HG03280 (cell line): ENCODE results near the gene NME3.
"Not testable (repeated sequence)": the region's sequence is repeated elsewhere in the genome, so short reads cannot be mapped to it uniquely, and the experiment has no call there.

Source experiments
- ATAC-seq: cut with Tn5 transposase; IDR thresholded peaks from one replicate; pipeline ENCODE4 v1.9.1; 2021; ENCODE audit warnings: mild to moderate bottlenecking, moderate library complexity; ENCODE audit not compliant: unreplicated experiment

NME3 gene

GRCh38 chr16:1754204-1754603 lies 17.1 kb downstream of the NME3 start:
- ATAC-seq: no peak

DNA sequence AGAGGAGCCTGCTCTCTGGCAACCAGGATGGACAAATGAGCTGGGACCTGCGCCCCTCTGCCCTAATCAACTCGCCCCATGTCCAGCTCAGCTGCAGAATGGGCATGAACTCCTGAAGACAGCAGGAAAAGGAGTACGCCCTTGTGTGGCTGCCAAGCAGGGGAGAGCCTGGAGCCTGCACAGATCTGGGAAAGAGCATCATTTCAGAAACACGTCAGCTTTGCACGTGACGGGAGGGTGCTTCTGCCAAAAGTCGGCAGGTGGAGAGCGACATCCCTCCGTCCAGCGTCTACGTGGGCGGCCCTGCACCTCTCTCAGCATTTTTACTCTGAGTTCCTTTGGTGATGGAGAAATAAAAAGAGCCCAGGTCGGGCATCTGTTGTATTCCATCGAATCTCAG lies 18.5 kb downstream of the NME3 start:
- no peak for ATAC-seq

DNA sequence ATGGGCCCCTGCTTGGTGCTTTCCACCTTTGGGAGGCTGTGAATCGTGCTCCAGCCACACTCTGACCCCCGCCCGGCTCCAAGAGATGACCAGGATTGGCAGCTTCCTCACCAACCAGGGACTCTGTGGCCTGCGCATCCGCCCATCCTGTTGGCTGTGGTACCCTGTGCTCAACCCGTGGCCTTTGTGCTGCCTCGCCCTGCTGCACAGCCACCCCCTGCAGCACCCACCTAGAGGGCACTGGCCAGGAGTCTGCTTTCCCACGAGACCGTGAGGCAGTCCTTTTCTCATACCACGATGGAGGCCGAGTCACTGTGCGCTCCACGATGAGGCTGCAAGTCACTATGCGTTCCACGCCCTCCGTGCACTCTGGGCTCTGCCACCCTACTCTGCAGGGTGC lies 19.4 kb downstream of the NME3 start:
- ATAC-seq: no peak

DNA sequence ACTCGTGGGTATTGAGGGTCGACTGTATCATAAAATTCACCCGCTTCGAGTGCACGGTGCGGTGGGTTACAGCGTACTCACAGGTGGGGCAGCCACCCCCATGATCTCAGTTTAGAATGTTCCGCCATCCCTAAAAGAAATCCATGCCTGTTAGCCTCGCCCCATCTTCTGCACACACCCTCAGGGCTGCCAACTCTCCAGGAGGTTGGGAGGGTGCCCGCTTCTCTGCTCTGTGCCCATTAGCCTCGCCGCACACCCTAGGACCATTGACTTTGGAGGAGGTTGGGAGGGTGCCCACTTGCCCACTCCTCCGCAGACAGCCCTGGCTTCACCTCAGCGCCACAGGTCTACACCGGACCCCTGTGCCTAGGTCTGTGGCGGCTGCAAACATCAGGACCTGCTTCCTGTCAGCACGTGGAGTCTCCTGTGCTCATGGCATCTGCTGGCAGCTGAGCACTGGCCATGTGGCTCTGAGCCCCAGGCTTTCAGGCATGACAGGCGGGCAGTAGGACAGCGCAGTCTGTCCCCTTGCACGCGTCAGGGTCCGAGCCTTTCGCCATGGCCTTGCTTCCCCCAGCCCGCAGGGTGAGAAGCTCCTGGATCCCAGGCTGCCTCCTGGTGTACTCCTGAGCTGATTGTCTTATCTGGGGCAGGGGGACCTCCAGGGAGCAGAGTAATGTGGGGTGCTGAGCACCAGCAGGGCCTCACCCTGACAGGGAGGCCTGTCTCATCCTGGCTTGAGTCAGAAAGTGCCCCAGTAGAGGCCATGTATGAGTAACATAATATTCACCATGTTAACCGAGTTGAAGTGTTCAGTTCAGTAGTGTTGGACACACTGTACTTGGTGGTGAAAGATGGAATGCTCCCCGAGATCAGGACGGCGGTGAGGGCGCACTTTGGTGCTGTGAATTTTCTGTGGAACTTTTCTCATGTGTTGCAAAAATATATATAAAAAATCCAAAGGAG lies 21.9 kb downstream of the NME3 start:
- no peak for ATAC-seq

DNA sequence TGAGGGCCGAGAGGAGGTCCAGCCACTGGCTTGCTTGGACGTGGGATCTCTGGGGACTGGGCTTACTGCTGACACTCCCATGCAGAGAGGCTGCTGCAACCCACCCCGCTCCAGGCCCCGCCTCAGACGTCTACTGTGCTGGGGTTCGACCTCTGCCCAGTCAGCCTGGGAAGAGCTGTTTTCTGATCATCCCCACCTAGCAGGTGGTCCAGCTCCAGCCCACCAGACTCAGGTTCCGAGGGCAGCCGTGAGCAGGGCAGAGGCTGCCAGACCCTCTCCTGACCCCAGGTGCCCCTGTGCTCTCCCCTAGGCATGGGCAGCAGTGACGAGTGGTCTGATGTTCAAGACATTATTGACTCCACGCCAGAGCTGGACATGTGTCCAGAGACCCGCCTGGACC lies 23.4 kb downstream of the NME3 start:
- ATAC-seq: no peak

DNA sequence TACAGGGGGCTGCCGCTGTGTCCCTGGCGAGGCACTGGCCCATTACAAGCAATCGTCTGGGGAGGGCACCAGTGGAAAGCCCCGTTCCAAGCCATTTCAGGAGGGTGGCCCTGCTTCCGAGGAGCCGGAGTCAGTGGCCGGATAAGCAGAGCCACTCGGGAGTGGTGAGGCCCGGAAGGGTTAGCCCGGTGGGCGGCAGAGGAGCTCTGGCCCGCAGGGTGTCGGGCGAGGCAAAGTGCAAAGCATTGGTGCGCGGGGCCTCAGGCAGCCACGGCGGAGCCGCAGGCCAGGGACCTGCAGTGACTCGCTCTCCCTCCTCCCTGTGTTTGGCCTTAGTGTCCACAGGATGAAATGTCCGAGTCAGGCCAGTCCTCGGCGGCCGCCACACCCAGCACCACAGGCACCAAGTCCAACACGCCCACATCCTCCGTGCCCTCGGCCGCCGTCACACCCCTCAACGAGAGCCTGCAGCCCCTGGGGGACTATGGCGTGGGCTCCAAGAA lies 24.6 kb downstream of the NME3 start:
- ATAC-seq: no peak

GRCh38 chr16:1745900-1746692 lies 25.2 kb downstream of the NME3 start:
- ATAC-seq: no peak

DNA sequence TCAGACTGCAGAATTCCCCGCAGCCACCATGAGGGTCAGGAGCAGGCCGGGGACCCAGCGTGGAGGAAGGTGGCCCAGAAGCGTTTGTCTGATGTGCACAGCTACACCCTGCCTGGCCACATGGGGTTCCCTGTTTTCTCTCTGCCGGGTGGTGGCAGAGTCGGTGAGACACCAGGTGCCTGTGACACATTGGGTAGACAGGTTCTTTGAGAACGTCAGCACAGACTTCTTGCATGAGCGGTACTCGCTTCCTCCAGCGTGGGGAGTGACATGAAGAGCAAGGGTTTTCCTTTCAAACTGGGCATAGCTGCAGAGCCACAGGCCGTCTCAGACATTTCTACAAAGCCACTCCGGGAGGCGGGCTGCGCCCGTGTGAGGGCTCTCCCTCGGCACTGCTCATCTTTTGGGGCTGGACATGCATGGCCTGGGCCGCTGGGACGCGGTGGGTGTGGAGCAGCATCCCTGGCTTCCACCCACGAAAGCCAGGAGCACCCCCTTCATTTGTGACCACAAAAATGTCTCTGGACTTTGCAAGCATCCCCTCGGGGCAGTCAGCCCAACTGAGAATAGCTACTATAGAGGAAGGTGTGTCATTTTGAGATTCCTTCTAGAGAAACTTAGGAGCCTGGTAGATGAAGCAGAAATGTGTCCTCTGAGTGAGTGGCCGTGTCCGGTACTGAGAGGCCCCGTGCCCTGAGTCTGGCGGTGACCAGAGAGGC lies 26.0 kb downstream of the NME3 start:
- ATAC-seq: no peak

DNA sequence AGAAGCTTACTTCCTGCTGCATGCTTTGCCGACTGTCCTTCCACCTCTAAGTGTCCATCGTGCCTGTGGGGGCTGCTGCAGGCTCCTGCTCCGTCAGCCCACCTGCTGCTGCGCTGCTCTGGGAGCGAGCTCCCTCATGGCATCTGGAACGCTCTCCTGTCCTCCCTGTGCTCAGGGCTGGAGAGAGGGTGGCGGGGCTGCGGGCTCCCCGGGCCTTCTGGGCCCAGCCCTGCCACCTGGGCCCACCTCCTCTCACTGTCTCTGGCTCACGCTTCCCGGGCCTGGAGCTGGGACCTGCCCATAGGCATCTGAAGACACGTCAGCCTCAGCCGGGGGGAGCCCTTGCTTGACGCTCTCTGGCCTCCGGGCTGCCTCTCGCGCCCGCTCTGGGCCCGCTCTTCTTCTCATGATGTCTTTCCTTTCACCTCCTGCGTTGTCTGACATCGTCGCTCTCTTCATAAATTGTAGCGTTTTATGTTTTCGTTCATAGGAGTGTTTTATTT lies 27.0 kb downstream of the NME3 start:
- ATAC-seq: no peak

DNA sequence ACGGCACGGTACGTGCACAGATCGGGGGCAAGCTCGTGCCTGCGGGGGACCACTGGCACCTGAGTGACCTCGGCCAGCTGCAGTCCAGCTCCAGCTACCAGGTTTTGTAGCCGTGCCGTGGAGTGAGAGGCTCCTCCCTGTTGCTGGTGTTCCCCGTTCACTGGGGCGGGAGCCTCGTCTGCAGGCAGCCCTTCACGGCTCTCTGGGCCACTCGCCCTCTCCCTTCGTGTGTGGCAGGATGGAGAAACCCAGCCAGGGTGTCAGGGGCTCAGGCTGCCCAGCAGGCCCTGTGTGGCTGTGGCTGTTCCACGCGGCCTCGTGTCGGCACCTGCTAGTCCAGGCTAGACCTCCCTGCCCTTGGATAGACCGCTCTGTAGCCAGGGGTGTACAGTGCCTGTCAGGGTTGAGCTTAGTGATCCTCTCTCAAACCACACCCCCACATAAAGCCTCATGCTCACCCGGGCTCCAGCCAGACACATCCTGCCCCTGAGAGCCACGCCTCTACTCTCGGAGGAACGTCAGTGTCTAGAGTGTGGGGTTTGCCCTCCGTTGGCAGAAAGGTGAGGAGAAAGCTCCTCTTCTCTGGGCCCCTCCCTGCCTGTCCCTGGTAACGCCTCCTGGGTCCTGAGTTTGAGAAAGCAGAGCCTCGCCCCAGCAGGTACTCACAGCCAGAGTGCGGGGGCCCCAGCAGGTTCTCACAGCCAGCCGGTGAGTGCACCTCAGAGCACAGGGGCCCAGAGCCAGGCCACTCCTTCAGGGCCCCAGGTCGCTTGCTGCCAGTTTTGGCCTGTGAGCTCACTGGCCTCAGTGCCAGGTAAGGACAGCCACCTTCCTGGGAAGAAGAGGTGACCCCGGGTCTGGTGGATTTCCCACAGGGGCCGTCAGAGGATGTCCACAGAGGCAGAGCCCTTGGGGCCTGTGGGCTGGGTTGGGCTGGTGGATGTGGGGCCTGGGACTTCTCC lies 27.7 kb downstream of the NME3 start:
- no peak for ATAC-seq

DNA sequence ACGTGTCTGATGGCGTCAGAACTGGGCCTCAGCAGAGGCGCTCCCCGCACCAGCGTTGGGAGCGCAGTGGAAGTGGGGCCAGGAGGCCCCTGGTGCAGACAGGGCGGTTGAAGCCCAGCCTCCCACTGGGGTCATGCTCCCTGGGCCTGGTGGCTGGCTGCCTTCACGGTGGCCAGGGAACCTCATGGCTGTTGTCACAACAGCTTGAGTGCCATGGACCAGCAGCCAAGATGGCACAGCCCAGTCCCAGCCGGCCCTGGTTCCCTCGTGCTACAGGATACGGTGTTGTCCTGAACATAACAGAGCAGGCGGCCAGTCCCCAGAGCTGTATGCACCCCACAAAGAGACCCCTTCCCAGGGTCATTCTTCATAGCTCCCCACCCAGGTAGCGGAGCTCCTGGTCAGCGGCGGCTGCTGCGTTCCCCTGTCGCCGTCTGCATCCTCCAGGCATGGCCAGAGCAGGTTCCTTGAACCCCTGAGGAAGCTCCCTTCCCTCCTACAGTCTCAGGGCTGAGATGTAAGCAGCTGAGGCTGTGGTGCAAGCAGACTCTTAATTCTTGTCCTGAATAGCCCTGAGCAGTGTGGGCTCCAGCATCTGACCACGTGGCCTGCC lies 29.7 kb downstream of the NME3 start:
- ATAC-seq: no peak

GRCh38 chr16:1740781-1741490 lies 30.4 kb downstream of the NME3 start:
- ATAC-seq: no peak

DNA sequence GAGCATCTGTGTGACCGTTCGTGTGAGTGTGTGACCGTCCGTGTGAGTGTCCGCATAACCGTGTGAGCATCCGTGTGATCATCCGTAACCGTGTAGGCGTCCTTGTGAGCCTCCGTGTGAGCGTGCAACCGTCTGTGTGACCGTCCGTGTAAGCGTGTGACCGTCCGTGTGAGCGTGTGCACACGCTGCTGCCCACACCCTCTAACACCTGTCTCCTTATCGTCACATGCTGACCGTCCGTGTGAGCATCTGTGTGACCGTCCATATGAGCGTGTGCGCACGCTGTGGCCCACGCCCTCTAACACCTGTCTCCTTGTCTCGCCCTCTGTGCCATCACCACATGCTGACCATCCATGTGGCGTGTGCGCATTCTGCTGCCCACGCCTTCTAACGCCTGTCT lies 31.1 kb downstream of the NME3 start:
- ATAC-seq: no peak

- ATAC-seq: no peak
Measured at GRCh38 chr16:1734816-1735215, 36.5 kb downstream of the NME3 start.

GRCh38 chr16:1734123-1734522 lies 37.2 kb downstream of the NME3 start:
- no peak for ATAC-seq

DNA sequence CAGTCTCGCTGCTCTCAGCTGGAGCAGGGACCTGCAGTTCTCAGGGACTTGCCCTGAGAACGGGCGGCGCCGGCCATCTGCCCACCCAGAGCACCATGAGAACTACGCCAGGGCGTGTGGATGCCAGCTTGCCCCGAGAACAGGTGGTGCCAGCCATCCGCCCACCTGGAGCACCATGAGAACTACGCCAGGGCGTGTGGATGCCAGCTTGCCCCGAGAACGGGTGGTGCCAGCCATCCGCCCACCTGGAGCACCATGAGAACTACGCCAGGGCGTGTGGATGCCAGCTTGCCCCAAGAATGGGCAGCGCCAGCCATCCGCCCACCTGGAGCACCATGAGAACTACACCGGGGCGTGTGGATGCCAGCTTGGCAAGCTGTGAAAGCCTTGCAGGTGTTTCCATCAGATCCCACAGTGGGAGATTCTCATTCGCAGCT lies 38.8 kb downstream of the NME3 start:
- ATAC-seq: not testable (repeated sequence)

DNA sequence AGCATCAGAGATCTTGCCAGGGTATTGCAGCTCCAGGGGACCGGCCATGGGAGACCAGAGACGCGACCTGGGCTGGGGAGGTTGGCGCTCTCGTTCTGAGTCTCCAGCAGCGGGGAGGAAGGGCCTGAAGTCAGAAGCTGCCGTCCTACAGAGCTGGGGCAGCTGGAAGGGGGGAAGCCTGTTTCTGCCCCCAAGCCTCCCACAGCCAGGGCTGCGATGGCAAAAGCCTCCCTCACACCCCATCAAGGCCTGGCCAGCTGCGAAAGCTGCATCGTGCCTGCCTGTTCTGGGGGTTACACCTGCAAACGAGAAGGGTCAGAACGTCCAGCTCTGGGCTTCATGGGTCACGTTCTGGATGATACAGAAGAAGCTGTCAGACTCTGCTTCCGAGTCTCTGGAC lies 39.3 kb downstream of the NME3 start:
- ATAC-seq: no peak

GRCh38 chr16:1731603-1732002 lies 39.7 kb downstream of the NME3 start:
- no peak for ATAC-seq

- no peak for ATAC-seq
Measured at GRCh38 chr16:1731073-1731472, 40.3 kb downstream of the NME3 start.
